ENCODE measurements around the gene SETD7. TPM values are rescaled to one million over a fixed set of nuclear protein-coding genes. Genes with fewer than 3 reads are reported as not detected.

The SETD7 gene
- total and polyA plus RNA-seq, 2 of the 8 experiments (the other 6 are each of a cell fraction or from before 2014, with no cell fraction given) = 1.5 to 4.6 TPM

- Histone ChIP-seq H3K4me2 (ENCODE audit: insufficient read depth in 1 of 2, low read depth in 2 of 2, low read length in 2 of 2) (no peak overlapping the region), H2BK5ac (ENCODE audit: low read depth, low read length) (no peak overlapping the region), H2BK20ac (ENCODE audit: low read length) (no peak overlapping the region), H4K5ac (ENCODE audit: insufficient read length, low read depth, low read length) (no peak overlapping the region), H4K20me1 (replicated peaks in 1 of 2; ENCODE audit: control insufficient read depth in 1 of 2, insufficient read depth in 2 of 2, low read length in 2 of 2) (no peaks in the 10 kb centered on the region), H3K27me3 (replicated peaks in 1 of 4; ENCODE audit: control insufficient read depth in 3 of 4, extremely low read depth in 1 of 4, insufficient read depth in 3 of 4, low read length in 3 of 4) (no peaks in the 10 kb centered on the region), H3K79me1 (ENCODE audit: low read depth, low read length) (no peaks in the 10 kb centered on the region), H3K23me2 (ENCODE audit: low read depth, low read length) (no peaks in the 10 kb centered on the region), H3K4me3 (ENCODE audit: extremely low read depth in 1 of 4, insufficient read depth in 2 of 4, low read depth in 3 of 4, low read length in 4 of 4) (no peak overlapping the region), H3K18ac (ENCODE audit: extremely low read depth, low read length) (no peak overlapping the region), H3K36me3 (ENCODE audit: control insufficient read depth in 2 of 4, insufficient read depth in 4 of 4, low read length in 3 of 4) (no peaks in the 10 kb centered on the region), H3K23ac (ENCODE audit: insufficient read length) (no peak overlapping the region), H3K9ac (replicated peaks in 1 of 4; ENCODE audit: extremely low read depth in 1 of 4, low read depth in 3 of 4, low read length in 3 of 4) (no peak overlapping the region), H2BK15ac (ENCODE audit: low read length) (no peak overlapping the region), H3K27ac (ENCODE audit: low read depth, low read length) (no peak overlapping the region), H4K8ac (ENCODE audit: extremely low read depth, insufficient read depth, low read length) (no peak overlapping the region), H3K14ac (ENCODE audit: insufficient read length) (no peak overlapping the region), H2BK12ac (ENCODE audit: low read depth, low read length) (no peak overlapping the region), H3K4me1 (replicated peaks in 1 of 4; ENCODE audit: control insufficient read depth in 3 of 4, insufficient read depth in 4 of 4, low read length in 3 of 4) (peaks cover 0 to 9% (median 2%) of the 10 kb centered on the region in 4 experiments; a peak in 1 of 7 replicates), H3K79me2 (ENCODE audit: control insufficient read depth in 1 of 2, insufficient read depth in 2 of 2, low read length in 2 of 2) (no peaks in the 10 kb centered on the region), H3K56ac (replicated peaks; ENCODE audit: insufficient read length, low read depth, low read length) (no peak overlapping the region), H2BK120ac (replicated peaks; ENCODE audit: low read depth, low read length) (no peak overlapping the region), H2AK5ac (ENCODE audit: low read depth, low read length) (no peak overlapping the region), H4K91ac (replicated peaks; ENCODE audit: insufficient read length, low read length) (no peak overlapping the region), H3K4ac (replicated peaks; ENCODE audit: insufficient read length, low read depth, low read length) (no peak overlapping the region), H3K9me3 (ENCODE audit: insufficient read depth in 2 of 2, low read depth in 1 of 2, low read length in 1 of 2) (no peaks in the 10 kb centered on the region), H2AFZ (ENCODE audit: low read length) (no peak overlapping the region)
- no peak for TF ChIP-seq SIRT6 (IDR thresholded peaks at IDR 0.05; ENCODE audit: low read length)
- no peak for TF ChIP-seq CTBP2 (IDR thresholded peaks at IDR 0.05; ENCODE audit: borderline replicate concordance, insufficient read depth, insufficient read length, low read length)
- no peak for TF ChIP-seq SIX5 (IDR thresholded peaks at IDR 0.05; ENCODE audit: low read depth, low read length)
- no peak for TF ChIP-seq SRF (IDR thresholded peaks at IDR 0.05; ENCODE audit: low read depth, low read length)
- no peak for TF ChIP-seq HDAC6 (IDR thresholded peaks at IDR 0.05; ENCODE audit: low read depth, low read length)
- no peak for TF ChIP-seq KDM4A (IDR thresholded peaks at IDR 0.05; ENCODE audit: low read depth, low read length, severe bottlenecking)
- TF ChIP-seq TAF1 (IDR thresholded peaks at IDR 0.05; ENCODE audit: low read depth, low read length) = no peak
- TF ChIP-seq EGR1 (IDR thresholded peaks at IDR 0.05; ENCODE audit: borderline replicate concordance, low read depth, low read length) = no peak
- no peak for TF ChIP-seq SUZ12 (IDR thresholded peaks at IDR 0.05; ENCODE audit: low read length)
- TF ChIP-seq GABPA (IDR thresholded peaks at IDR 0.05; ENCODE audit: borderline replicate concordance, insufficient read depth, low read length) = no peak
- TF ChIP-seq BCL11A (IDR thresholded peaks at IDR 0.05; ENCODE audit: low read depth in 2 of 2, low read length in 2 of 2) = no peak
- TF ChIP-seq CREB1 (IDR thresholded peaks at IDR 0.05) = no peak
- no peak for TF ChIP-seq CBX8 (IDR thresholded peaks at IDR 0.05; ENCODE audit: borderline replicate concordance, low read depth, low read length)
- DNase-seq (ENCODE audit: low read depth in 1 of 2, low spot score in 2 of 2) (no peak), FAIRE-seq (no peak)
- ChIA-PET POLR2A (ENCODE audit: partially characterized antibody) (no interaction called here), CTCF (ENCODE audit: partially characterized antibody) (interaction anchor here (0.6 to 2.9 kb wide), 14 partner anchors 8 to 484 kb away, joined by 3 to 17 read pairs (median 3); no protein-coding TSS in a partner anchor)
- 90% methylated on average over 8 of the region's 8 CpGs; no CpG with 5 or more reads in 1 of the 2 experiments for WGBS, 2 experiments (ENCODE audit: extremely low coverage in 1 of 2, insufficient coverage in 1 of 2, insufficient read length in 1 of 2, insufficient replicate concordance in 2 of 2, low coverage in 1 of 2, low lambda C conversion rate in 2 of 2, missing lambda C conversion rate in 1 of 2)
Measured at GRCh38 chr4:139514382-139515059, 41.5 kb downstream of the SETD7 start.

Data from H1 (cell line).